ENCODE data around the gene CENPP. TPM values are rescaled to one million over a fixed set of nuclear protein-coding genes. Genes with fewer than 3 reads are reported as not detected.

Gene CENPP
- total RNA-seq, 1 donor from 2014 or later = 1.3 TPM

DNA sequence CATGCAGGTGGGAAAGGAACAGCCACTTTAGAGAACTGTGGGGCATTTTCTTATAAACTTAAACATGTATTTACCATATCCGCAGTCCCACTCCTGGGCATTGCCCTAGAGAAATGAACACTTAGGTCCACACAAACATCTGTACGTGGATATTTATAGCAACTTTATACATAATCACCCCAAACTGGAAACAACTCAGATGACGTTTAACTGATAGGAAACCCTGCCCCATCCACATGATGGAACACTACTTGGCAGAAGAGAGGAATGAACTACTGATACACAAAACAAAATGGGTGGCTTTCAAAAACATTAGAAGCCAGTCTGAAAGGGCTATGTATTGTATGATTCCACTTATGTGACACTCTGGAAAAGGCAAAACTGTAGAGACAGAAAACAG lies 187.6 kb downstream of the CENPP start:
- no peak overlapping the region for H3K4me3 ChIP-seq (ENCODE audit: low read depth, low read length)
- no peak for DNase-seq (ENCODE audit: low read depth)
- no peak for TF ChIP-seq CTCF (IDR thresholded peaks at IDR 0.05; ENCODE audit: insufficient read depth, low read length, severe bottlenecking)
- no peaks in the 10 kb centered on the region for H3K36me3 ChIP-seq (ENCODE audit: control insufficient read depth, insufficient read depth, low read length)
- no peak for FAIRE-seq
- no peaks in the 10 kb centered on the region for H3K27me3 ChIP-seq (ENCODE audit: control insufficient read depth, insufficient read depth, low read length)

DNA sequence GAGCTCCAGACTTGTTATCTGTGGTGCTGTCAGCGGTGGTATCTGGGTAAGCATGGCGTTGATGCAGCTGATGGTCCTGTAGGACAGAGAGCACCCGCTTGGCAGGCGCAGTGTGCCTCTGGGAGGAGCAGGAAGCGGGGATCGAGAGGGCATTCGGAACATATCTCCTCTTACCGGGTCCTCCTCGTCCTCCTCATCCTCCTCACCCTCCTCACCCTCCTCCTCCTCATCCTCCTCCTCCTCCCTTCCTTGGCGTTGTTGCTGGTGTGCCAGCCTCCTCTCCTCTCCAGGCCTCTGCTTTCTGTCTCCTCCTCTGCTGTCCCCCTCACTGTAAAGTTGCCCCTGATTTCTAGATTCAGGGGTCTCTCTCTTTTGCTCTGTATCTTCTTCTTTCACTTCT lies 188.9 kb downstream of the CENPP start:
- no peak for FAIRE-seq
- no peak for TF ChIP-seq CTCF (IDR thresholded peaks at IDR 0.05; ENCODE audit: insufficient read depth, low read length, severe bottlenecking)
- Histone ChIP-seq H3K4me3 (ENCODE audit: low read depth, low read length) (no peak overlapping the region), H3K36me3 (ENCODE audit: control insufficient read depth, insufficient read depth, low read length) (no peaks in the 10 kb centered on the region), H3K27me3 (ENCODE audit: control insufficient read depth, insufficient read depth, low read length) (no peaks in the 10 kb centered on the region)
- no peak for DNase-seq (ENCODE audit: low read depth)

DNA sequence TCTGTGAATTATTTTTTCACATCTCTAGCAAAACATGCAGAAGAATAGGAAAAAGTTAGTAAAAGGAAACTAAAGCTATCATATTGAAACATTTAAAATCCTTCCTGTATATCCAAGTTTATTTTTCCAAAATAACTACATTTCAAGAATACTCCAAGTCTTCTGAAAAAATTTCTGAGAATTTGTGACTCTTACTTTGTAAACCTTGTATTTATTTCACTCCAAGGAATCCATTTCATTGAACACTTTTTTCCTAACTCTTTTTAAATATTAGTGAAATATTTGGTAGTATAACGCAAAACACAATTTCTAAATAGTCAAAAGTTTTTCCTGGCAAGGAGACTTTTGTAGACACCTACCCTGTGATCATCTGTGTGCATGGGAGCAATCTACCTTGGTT lies 190.8 kb downstream of the CENPP start:
- no peak for FAIRE-seq
- no peak for TF ChIP-seq CTCF (IDR thresholded peaks at IDR 0.05; ENCODE audit: insufficient read depth, low read length, severe bottlenecking)
- Histone ChIP-seq H3K27me3 (ENCODE audit: control insufficient read depth, insufficient read depth, low read length) (no peaks in the 10 kb centered on the region), H3K4me3 (ENCODE audit: low read depth, low read length) (no peak overlapping the region), H3K36me3 (ENCODE audit: control insufficient read depth, insufficient read depth, low read length) (no peaks in the 10 kb centered on the region)
- DNase-seq (ENCODE audit: low read depth) = no peak

DNA sequence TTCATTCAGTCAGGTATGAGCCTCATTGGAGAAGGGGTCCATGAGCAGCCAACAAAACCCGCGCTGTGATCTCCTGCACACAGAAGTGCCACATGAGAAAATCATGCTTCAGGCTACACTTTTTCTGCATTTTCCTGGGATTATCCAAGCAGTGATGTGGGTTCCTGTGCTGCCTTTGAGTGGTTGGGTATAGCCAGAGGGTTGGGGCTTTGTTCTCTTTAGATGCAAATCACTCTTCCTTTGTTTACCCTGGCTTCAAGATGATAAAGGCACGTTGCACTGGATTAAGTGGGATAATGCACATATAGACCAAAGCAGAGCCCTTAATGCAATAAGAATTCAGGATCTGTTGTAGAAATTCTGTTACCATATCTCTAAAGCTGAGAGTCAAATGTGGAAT lies 191.3 kb downstream of the CENPP start:
- FAIRE-seq (no peak), DNase-seq (ENCODE audit: low read depth) (no peak)
- H3K4me3 ChIP-seq (ENCODE audit: low read depth, low read length) = no peak overlapping the region
- H3K27me3 ChIP-seq (ENCODE audit: control insufficient read depth, insufficient read depth, low read length) = no peaks in the 10 kb centered on the region
- TF ChIP-seq CTCF (IDR thresholded peaks at IDR 0.05; ENCODE audit: insufficient read depth, low read length, severe bottlenecking) = no peak
- no peaks in the 10 kb centered on the region for H3K36me3 ChIP-seq (ENCODE audit: control insufficient read depth, insufficient read depth, low read length)

GRCh38 chr9:92518199-92518598 lies 192.4 kb downstream of the CENPP start:
- Histone ChIP-seq H3K27me3 (ENCODE audit: control insufficient read depth, insufficient read depth, low read length) (no peaks in the 10 kb centered on the region), H3K4me3 (ENCODE audit: low read depth, low read length) (no peak overlapping the region), H3K36me3 (ENCODE audit: control insufficient read depth, insufficient read depth, low read length) (no peaks in the 10 kb centered on the region)
- FAIRE-seq (no peak), DNase-seq (ENCODE audit: low read depth) (no peak)
- TF ChIP-seq CTCF (IDR thresholded peaks at IDR 0.05; ENCODE audit: insufficient read depth, low read length, severe bottlenecking) = no peak

DNA sequence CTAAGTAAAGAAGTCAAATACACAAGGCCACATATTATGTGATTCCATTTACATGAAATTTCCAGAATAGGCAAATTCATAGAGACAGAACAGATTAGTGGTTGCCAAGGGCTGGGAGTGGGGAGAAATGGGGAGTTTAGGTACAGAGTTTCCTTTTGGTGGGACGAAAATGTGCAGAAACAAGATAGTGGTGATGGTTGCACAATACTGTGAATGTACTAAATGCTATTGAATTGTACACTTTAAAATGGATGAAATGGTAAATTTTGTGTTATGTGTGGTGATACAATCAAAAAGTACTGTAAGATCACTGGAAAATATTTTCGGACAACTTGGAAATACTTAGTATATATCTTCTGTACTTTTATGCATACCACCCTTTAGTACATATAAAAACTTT lies 195.1 kb downstream of the CENPP start:
- DNase-seq (ENCODE audit: low read depth) (no peak), FAIRE-seq (no peak)
- no peaks in the 10 kb centered on the region for H3K27me3 ChIP-seq (ENCODE audit: control insufficient read depth, insufficient read depth, low read length)
- TF ChIP-seq CTCF (IDR thresholded peaks at IDR 0.05; ENCODE audit: insufficient read depth, low read length, severe bottlenecking) = no peak
- H3K4me3 ChIP-seq (ENCODE audit: low read depth, low read length) = no peak overlapping the region
- H3K36me3 ChIP-seq (ENCODE audit: control insufficient read depth, insufficient read depth, low read length) = no peaks in the 10 kb centered on the region

Measured in bronchial epithelial cell (primary cell).